ENCODE results near the gene SSC4D.
"Not testable (repeated sequence)": the region's sequence is repeated elsewhere in the genome, so short reads cannot be mapped to it uniquely, and the experiment has no call there.

SSC4D gene

DNA sequence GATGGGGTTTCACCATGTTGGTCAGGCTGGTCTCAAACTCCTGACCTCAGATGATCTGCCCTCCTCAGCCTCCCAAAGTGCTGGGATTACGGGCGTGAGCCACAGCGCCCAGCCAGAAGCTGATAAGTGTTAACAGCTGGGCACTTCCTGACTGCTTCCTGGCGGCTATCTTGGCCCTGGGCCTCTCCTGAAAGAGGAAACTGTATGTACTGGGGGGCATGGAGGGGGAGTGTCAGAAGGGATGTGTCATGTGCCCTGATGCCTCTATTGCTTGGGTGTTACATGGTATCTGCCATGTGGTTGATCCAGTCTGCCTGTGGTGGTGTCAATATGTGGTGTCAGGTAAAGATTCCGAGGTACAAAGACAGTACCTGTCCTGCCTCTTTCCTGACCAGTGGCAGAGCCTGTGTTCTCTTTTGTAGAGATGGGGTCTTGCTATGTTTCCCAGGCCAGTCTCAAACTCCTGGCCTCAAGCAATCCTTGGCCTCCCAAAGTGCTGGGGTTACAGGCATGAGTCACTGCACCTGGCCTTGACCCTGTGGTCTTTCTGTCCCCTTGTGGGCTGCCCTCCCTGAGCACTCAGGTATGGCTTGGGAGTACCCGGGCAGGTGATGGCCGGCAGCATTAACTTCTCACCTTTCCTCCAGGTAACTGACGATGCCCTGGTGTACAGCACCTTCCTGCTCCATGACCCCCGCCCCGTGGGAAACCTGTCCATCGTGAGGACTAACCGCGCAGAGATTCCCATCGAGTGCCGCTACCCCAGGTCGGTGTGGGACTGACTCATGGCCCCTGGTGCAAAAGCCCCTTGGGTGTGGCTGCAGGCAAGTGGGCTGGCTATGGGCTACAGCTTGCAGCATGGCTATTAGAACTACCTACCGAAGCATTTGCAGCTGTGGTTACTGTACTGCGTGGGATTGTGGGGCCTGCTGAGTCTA is 19.6 kb upstream of the SSC4D start:
- TF ChIP-seq, protein P1, sequence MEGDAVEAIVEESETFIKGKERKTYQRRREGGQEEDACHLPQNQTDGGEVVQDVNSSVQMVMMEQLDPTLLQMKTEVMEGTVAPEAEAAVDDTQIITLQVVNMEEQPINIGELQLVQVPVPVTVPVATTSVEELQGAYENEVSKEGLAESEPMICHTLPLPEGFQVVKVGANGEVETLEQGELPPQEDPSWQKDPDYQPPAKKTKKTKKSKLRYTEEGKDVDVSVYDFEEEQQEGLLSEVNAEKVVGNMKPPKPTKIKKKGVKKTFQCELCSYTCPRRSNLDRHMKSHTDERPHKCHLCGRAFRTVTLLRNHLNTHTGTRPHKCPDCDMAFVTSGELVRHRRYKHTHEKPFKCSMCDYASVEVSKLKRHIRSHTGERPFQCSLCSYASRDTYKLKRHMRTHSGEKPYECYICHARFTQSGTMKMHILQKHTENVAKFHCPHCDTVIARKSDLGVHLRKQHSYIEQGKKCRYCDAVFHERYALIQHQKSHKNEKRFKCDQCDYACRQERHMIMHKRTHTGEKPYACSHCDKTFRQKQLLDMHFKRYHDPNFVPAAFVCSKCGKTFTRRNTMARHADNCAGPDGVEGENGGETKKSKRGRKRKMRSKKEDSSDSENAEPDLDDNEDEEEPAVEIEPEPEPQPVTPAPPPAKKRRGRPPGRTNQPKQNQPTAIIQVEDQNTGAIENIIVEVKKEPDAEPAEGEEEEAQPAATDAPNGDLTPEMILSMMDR (IDR thresholded peaks at IDR 0.05; ENCODE audit: low read depth, low read length): no peak
- DNase-seq (ENCODE audit: extremely low read depth, low read depth): no peak

- TF ChIP-seq, protein P1 (IDR thresholded peaks at IDR 0.05; ENCODE audit: low read depth, low read length): no peak
- DNase-seq (ENCODE audit: extremely low read depth, low read depth): no peak
These were observed 18.8 kb upstream of the SSC4D start for GRCh38 chr7:76428149-76428823.

GRCh38 chr7:76427635-76428034 is 18.1 kb upstream of the SSC4D start:
- no peak for DNase-seq (ENCODE audit: extremely low read depth, low read depth)
- TF ChIP-seq, protein P1 (IDR thresholded peaks at IDR 0.05; ENCODE audit: low read depth, low read length): no peak

DNA sequence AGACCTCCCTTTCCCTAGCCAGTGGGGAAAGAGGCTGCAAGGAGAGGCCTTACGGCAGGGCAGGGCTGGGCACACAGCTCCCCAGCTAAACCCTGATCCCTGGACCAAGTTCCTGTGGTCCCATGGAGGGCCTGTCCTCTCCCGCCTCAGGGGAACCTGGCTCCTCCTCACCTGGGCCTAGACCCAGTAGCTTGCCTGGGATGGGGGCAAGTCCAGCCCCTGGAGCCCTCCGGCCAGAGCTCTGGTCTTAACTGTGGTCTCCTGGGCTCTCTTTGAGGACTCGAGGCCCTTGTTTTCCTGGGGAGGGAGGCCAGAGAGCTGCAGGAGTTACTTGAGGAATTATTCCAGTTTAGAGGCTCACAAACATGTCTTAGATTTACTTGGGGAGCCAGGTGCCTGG is 16.7 kb upstream of the SSC4D start:
- no peak for DNase-seq (ENCODE audit: extremely low read depth, low read depth)
- TF ChIP-seq, protein P1 (IDR thresholded peaks at IDR 0.05; ENCODE audit: low read depth, low read length): no peak

- DNase-seq (ENCODE audit: extremely low read depth, low read depth): not testable (repeated sequence)
These were observed 16.1 kb upstream of the SSC4D start for GRCh38 chr7:76425558-76425957.

DNA sequence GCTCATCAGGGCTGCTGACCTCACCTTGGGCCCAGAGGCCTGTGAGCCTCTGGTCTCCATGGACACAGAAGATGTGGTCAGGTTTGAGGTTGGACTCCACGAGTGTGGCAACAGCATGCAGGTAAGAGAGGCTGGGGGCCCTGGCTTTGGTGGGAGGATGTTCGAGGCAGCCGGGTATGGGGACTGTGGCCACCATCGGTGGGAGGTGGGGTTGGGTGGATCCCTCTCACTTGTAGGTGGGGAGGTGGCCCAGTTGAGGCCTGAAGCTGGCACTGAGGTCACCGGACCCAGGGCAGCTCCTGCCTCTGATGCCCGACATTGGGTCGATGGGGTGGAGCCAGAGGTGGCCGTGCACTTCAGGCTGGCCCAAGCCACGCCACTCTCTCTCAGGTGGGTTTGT is 15.7 kb upstream of the SSC4D start:
- TF ChIP-seq, protein P1 (IDR thresholded peaks at IDR 0.05; ENCODE audit: low read depth, low read length): no peak

GRCh38 chr7:76424413-76425111 is 15.1 kb upstream of the SSC4D start, which contains the start of gene ZP3:
Gene ZP3 (plus strand): TSS chr7:76424950. CDS start chr7:76424965, 15 bp downstream.
- TF ChIP-seq, protein P1 (IDR thresholded peaks at IDR 0.05; ENCODE audit: low read depth, low read length): no peak
- no peak for DNase-seq (ENCODE audit: extremely low read depth, low read depth)

More for the DNA sequence above, 15.7 kb upstream of the SSC4D start:
- DNase-seq (ENCODE audit: extremely low read depth, low read depth): no peak
